ENCODE data around the gene IZUMO4.

- TF ChIP-seq CTCF (IDR thresholded peaks at IDR 0.05; ENCODE audit: low read length) (no peak), EZH2 (optimal IDR thresholded peaks at IDR 0.05; ENCODE audit: low read depth, low read length) (no peak), EZH2phosphoT487 (IDR thresholded peaks at IDR 0.05; ENCODE audit: low read length) (no peak)
These were observed 30.3 kb downstream of the IZUMO4 start for GRCh38 chr19:2126879-2127518.
